HCT116 (cell line): Measurements from ENCODE around the gene SNED1. TPM values are rescaled to one million over a fixed set of nuclear protein-coding genes. Genes with fewer than 3 reads are reported as not detected.

Source experiments
- ATAC-seq: fragments of 200-7000 bp; cut with Tn5 transposase; 2 replicates; pipeline ENCODE4 v1.9.1; 2020; ENCODE audit warnings: mild to moderate bottlenecking, moderate library complexity
- BruUV-seq: library from RNA; stranded (reverse); fragments of 400-500 nt; replicated peaks from 2 replicates; lab custom pipeline; 2021; lab: Mats Ljungman, UMichigan
- CTCF ChIA-PET: fragments of 300-600 bp; sonication (Branson Sonifier 250); formaldehyde crosslinking; loops from one replicate; lab custom pipeline; 2021; ENCODE audit warnings: antibody characterized with exemption; lab: Charles Lee
- POLR2A ChIA-PET: fragments of 300-600, 350-600 bp; sonication (Branson Sonifier 250); formaldehyde crosslinking; loops from one replicate; lab custom pipeline; 2021; ENCODE audit warnings: antibody characterized with exemption; lab: Charles Lee
- RAD21 ChIA-PET, 2 experiments: fragments of 300-600 bp; sonication (Branson Sonifier 250); formaldehyde crosslinking; loops; one replicate each; lab custom pipeline; 2023; ENCODE audit warnings: low total read pairs in 2 of 2; ENCODE audit not compliant: uncharacterized antibody in 2 of 2, unreplicated experiment in 2 of 2, low non-redundant PET in 1 of 2; lab: Charles Lee
- DNase-seq: peaks from one replicate; pipeline ENCODE4 v3.0.0-alpha.2; 2010; ENCODE audit warnings: low read depth, low spot score
- H2AFZ ChIP-seq: fragments of 200-600 bp; shearing (Covaris generic), sonication (generic); 2 replicates; pipeline ENCODE4 v1.6.1; 2017; ENCODE audit warnings: low read depth, mixed run types, mixed read lengths, antibody characterized with exemption, low read length; ENCODE audit not compliant: poor library complexity, severe bottlenecking
- H3K27ac ChIP-seq: 2 replicates; pipeline ENCODE4 v1.5.1; 2012; ENCODE audit warnings: low read depth, low read length
- H3K27me3 ChIP-seq: fragments of 200-600 bp; sonication (generic); 2 replicates; pipeline ENCODE4 v1.6.1; 2016; ENCODE audit warnings: mixed run types, low read length, mixed read lengths; ENCODE audit not compliant: insufficient read depth
- H3K36me3 ChIP-seq, 2 experiments: fragments of 200-500 bp in 1 of 2; fragments of 200-600 bp in 1 of 2; sonication (Bioruptor generic) in 1 of 2; sonication (generic) in 1 of 2; 2 replicates each; pipeline versions ENCODE4 v1.5.1 to v1.6.1; 2014 to 2016; ENCODE audit warnings: low read length in 2 of 2, inconsistent platforms in 1 of 2, mixed read lengths in 1 of 2, mixed run types in 1 of 2; ENCODE audit not compliant: insufficient read depth in 2 of 2, control insufficient read depth in 1 of 2
- H3K4me1 ChIP-seq, 2 experiments: fragments of 200-600 bp in 1 of 2; sonication (generic) in 1 of 2; 2 replicates each; pipeline versions ENCODE4 v1.5.1 to v1.6.1; 2012 to 2017; ENCODE audit warnings: low read length in 2 of 2, inconsistent platforms in 1 of 2, mild to moderate bottlenecking in 1 of 2, mixed read lengths in 1 of 2, mixed run types in 1 of 2, moderate library complexity in 1 of 2; ENCODE audit not compliant: insufficient read depth in 2 of 2, control insufficient read depth in 1 of 2
- H3K4me2 ChIP-seq: fragments of 200-600 bp; sonication (generic); 2 replicates; pipeline ENCODE4 v1.6.1; 2017; ENCODE audit warnings: mixed run types, low read length, mixed read lengths
- H3K4me3 ChIP-seq, 2 experiments: fragments of 200-600 bp in 1 of 2; sonication (generic) in 1 of 2; replicated peaks in 1 of 2; 2 replicates each; pipeline ENCODE4 v1.5.1; 2011 to 2016; ENCODE audit warnings: low read length in 2 of 2, control low read depth in 1 of 2, low read depth in 1 of 2, mild to moderate bottlenecking in 1 of 2, mixed read lengths in 1 of 2, mixed run types in 1 of 2
- H3K79me2 ChIP-seq: fragments of 200-600 bp; sonication (generic); 2 replicates; pipeline ENCODE4 v1.6.1; 2017; ENCODE audit warnings: mild to moderate bottlenecking, mixed run types, low read length, moderate library complexity, mixed read lengths; ENCODE audit not compliant: insufficient read depth
- H3K9ac ChIP-seq: fragments of 200-600 bp; sonication (generic); 2 replicates; pipeline ENCODE4 v1.6.1; 2016; ENCODE audit warnings: low read length, mixed read lengths
- H3K9me2 ChIP-seq: fragments of 200-600 bp; sonication (generic), shearing (Covaris generic); 2 replicates; pipeline ENCODE4 v1.6.1; 2017; ENCODE audit warnings: mixed run types, mild to moderate bottlenecking, moderate library complexity; ENCODE audit not compliant: insufficient read depth
- H3K9me3 ChIP-seq, 2 experiments: fragments of 200-500 bp in 1 of 2; fragments of 200-600 bp in 1 of 2; sonication (Bioruptor generic) in 1 of 2; sonication (generic) in 1 of 2; 2 replicates each; pipeline ENCODE4 v1.6.1; 2014 to 2017; ENCODE audit warnings: low read length in 2 of 2, mixed read lengths in 2 of 2, inconsistent platforms in 1 of 2, low read depth in 1 of 2, mild to moderate bottlenecking in 1 of 2, mixed run types in 1 of 2, moderate library complexity in 1 of 2; ENCODE audit not compliant: control insufficient read depth in 1 of 2, insufficient read depth in 1 of 2
- H4K20me1 ChIP-seq: fragments of 200-600 bp; sonication (generic), shearing (Covaris generic); 2 replicates; pipeline ENCODE4 v1.6.1; 2017; ENCODE audit warnings: mixed run types, mild to moderate bottlenecking, moderate library complexity; ENCODE audit not compliant: insufficient read depth
- CBX3 ChIP-seq: IDR thresholded peaks from 2 replicates; pipeline ENCODE4 v1.6.1; 2012; ENCODE audit warnings: low read depth
- EGR1 ChIP-seq: IDR thresholded peaks from 2 replicates; pipeline ENCODE4 v1.6.1; 2012; ENCODE audit warnings: low read depth
- ELF1 ChIP-seq: IDR thresholded peaks from 2 replicates; pipeline ENCODE4 v1.6.1; 2012; ENCODE audit warnings: low read depth, borderline replicate concordance
- EZH2phosphoT487 ChIP-seq: fragments of 200-600 bp; IDR thresholded peaks from 2 replicates; pipeline ENCODE4 v1.6.1; 2018; ENCODE audit warnings: antibody characterized with exemption, borderline replicate concordance
- FOSL1 ChIP-seq: IDR thresholded peaks from 2 replicates; pipeline ENCODE4 v1.6.1; 2012; ENCODE audit warnings: low read depth
- JUND ChIP-seq: IDR thresholded peaks from 2 replicates; pipeline ENCODE4 v1.6.1; 2012
- POLR2A ChIP-seq: IDR thresholded peaks from 2 replicates; pipeline ENCODE4 v1.7.0; 2011; ENCODE audit warnings: borderline replicate concordance; ENCODE audit not compliant: insufficient read depth, insufficient read length; ENCODE audit errors: extremely low read depth
- POLR2AphosphoS5 ChIP-seq: IDR thresholded peaks from 2 replicates; pipeline ENCODE4 v1.6.1; 2011; ENCODE audit warnings: mild to moderate bottlenecking, low read depth, low read length, moderate library complexity
- RAD21 ChIP-seq: IDR thresholded peaks from 2 replicates; pipeline ENCODE4 v1.6.1; 2012; ENCODE audit warnings: low read depth, mild to moderate bottlenecking
- SP1 ChIP-seq: IDR thresholded peaks from 2 replicates; pipeline ENCODE4 v1.6.1; 2012; ENCODE audit warnings: low read depth
- SRF ChIP-seq: IDR thresholded peaks from 2 replicates; pipeline ENCODE4 v1.6.1; 2012; ENCODE audit warnings: low read depth
- TCF7L2 ChIP-seq: IDR thresholded peaks from 2 replicates; pipeline ENCODE4 v1.7.0; 2011; ENCODE audit warnings: borderline replicate concordance, inconsistent platforms; ENCODE audit not compliant: insufficient read depth, insufficient read length; ENCODE audit errors: extremely low read depth
- YY1 ChIP-seq: IDR thresholded peaks from 2 replicates; pipeline ENCODE4 v1.6.1; 2011; ENCODE audit warnings: low read length, low read depth, moderate library complexity, mild to moderate bottlenecking; ENCODE audit not compliant: insufficient replicate concordance; ENCODE audit errors: extremely low read depth
- ZNF274 ChIP-seq: fragments of 200-500 bp; sonication (Bioruptor generic); IDR thresholded peaks from 2 replicates; pipeline ENCODE4 v1.6.1; 2014; ENCODE audit warnings: mild to moderate bottlenecking, low read depth, low read length, inconsistent platforms
- intact Hi-C: fragments of 100-400 bp; cut with micrococcal nuclease; formaldehyde crosslinking; loops from 2 replicates; pipeline ENCODE4 v1.10.0; 2022
- total RNA-seq: library from RNA; stranded (reverse); gene quantifications from one replicate; pipeline ENCODE4 v1.2.1, GENCODE V29; 2021; ENCODE audit not compliant: unreplicated experiment
- TF ChIP-seq, protein P1 (sequence below): IDR thresholded peaks from 2 replicates; pipeline ENCODE4 v1.6.1; 2012
- TF ChIP-seq, protein P2 (sequence below): IDR thresholded peaks from 2 replicates; pipeline ENCODE4 v1.6.1; 2012
- TF ChIP-seq, protein P3 (sequence below): IDR thresholded peaks from 2 replicates; pipeline ENCODE4 v1.6.1; 2011; ENCODE audit warnings: mild to moderate bottlenecking, low read length, moderate library complexity; ENCODE audit not compliant: insufficient replicate concordance; ENCODE audit errors: extremely low read depth
- TF ChIP-seq, protein P4 (sequence below), 3 experiments: fragments of 200-600 bp in 1 of 3; sonication (generic) in 1 of 3; IDR thresholded peaks in 2 of 3; conservative IDR thresholded peaks in 1 of 3; 2 replicates each; pipeline ENCODE4 v1.5.1; 2012 to 2017; ENCODE audit warnings: low read depth in 2 of 3, low read length in 2 of 3, antibody characterized with exemption in 1 of 3, borderline replicate concordance in 1 of 3, control low read depth in 1 of 3, mild to moderate bottlenecking in 1 of 3, mixed read lengths in 1 of 3, mixed run types in 1 of 3, moderate library complexity in 1 of 3; ENCODE audit not compliant: insufficient read depth in 1 of 3
- TF ChIP-seq, protein P5 (sequence below): IDR thresholded peaks from 2 replicates; pipeline ENCODE4 v1.6.1; 2012; ENCODE audit warnings: low read depth

Gene SNED1
- total RNA-seq, 1 experiment from 2014 or later: 9.6 TPM

DNA sequence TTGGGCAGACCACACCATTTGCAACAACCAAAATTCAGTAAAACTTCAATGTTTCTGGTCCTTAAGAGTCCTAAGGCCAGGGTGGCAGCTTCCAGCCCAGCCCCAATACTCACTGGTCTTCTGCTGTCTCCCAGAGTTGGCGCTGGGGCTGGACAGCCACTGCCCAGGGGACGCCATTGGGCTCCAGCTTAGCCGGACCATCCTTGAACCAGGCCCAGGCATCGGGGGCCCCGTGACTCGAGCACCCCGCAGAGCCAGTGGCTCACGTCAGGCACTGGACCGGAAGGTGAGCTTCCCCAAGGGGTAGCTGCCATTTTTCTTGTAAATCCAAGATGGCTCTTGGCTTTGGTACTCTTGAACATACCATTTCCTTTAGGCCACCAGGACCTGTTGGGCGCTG is 21.8 kb downstream of the SNED1 start:
- intact Hi-C loops: no loop called here
- H3K27me3 ChIP-seq: no peaks in the 10 kb centered on the region
- no peaks in the 10 kb centered on the region for H3K36me3 ChIP-seq
- CTCF ChIA-PET: no interaction called here
- DNase-seq (no peak), ATAC-seq (no peak)
- no TSS peak for BruUV-seq
- no peaks in the 10 kb centered on the region for H4K20me1 ChIP-seq
- peaks cover 3 to 5% of the 10 kb centered on the region in 2 experiments; a peak in 2 of 4 replicates for H3K9me3 ChIP-seq
- no peak overlapping the region for H3K4me2 ChIP-seq
- no peak overlapping the region for H3K4me3 ChIP-seq
- H3K79me2 ChIP-seq: no peaks in the 10 kb centered on the region
- POLR2A ChIA-PET: no interaction called here
- H2AFZ ChIP-seq: no peak overlapping the region
- H3K4me1 ChIP-seq: peaks cover 0 to 7% of the 10 kb centered on the region in 2 experiments; a peak in 1 of 4 replicates
- TF ChIP-seq POLR2A (no peak), ELF1 (no peak), YY1 (no peak), FOSL1 (no peak), RAD21 (no peak), EGR1 (no peak), CBX3 (no peak), POLR2AphosphoS5 (no peak), SP1 (no peak), EZH2phosphoT487 (no peak), TCF7L2 (no peak), ZNF274 (no peak), SRF (no peak), JUND (no peak)
- TF ChIP-seq, protein P1, sequence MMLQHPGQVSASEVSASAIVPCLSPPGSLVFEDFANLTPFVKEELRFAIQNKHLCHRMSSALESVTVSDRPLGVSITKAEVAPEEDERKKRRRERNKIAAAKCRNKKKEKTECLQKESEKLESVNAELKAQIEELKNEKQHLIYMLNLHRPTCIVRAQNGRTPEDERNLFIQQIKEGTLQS: no peak
- TF ChIP-seq, protein P2, sequence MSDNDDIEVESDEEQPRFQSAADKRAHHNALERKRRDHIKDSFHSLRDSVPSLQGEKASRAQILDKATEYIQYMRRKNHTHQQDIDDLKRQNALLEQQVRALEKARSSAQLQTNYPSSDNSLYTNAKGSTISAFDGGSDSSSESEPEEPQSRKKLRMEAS: no peak
- TF ChIP-seq, protein P3, sequence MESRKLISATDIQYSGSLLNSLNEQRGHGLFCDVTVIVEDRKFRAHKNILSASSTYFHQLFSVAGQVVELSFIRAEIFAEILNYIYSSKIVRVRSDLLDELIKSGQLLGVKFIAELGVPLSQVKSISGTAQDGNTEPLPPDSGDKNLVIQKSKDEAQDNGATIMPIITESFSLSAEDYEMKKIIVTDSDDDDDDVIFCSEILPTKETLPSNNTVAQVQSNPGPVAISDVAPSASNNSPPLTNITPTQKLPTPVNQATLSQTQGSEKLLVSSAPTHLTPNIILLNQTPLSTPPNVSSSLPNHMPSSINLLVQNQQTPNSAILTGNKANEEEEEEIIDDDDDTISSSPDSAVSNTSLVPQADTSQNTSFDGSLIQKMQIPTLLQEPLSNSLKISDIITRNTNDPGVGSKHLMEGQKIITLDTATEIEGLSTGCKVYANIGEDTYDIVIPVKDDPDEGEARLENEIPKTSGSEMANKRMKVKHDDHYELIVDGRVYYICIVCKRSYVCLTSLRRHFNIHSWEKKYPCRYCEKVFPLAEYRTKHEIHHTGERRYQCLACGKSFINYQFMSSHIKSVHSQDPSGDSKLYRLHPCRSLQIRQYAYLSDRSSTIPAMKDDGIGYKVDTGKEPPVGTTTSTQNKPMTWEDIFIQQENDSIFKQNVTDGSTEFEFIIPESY: no peak
- TF ChIP-seq, protein P4, sequence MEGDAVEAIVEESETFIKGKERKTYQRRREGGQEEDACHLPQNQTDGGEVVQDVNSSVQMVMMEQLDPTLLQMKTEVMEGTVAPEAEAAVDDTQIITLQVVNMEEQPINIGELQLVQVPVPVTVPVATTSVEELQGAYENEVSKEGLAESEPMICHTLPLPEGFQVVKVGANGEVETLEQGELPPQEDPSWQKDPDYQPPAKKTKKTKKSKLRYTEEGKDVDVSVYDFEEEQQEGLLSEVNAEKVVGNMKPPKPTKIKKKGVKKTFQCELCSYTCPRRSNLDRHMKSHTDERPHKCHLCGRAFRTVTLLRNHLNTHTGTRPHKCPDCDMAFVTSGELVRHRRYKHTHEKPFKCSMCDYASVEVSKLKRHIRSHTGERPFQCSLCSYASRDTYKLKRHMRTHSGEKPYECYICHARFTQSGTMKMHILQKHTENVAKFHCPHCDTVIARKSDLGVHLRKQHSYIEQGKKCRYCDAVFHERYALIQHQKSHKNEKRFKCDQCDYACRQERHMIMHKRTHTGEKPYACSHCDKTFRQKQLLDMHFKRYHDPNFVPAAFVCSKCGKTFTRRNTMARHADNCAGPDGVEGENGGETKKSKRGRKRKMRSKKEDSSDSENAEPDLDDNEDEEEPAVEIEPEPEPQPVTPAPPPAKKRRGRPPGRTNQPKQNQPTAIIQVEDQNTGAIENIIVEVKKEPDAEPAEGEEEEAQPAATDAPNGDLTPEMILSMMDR (IDR thresholded peaks at IDR 0.05 in 2 of 3, conservative IDR thresholded peaks at IDR 0.05 in 1 of 3; ENCODE audit: borderline replicate concordance in 1 of 3, insufficient read depth in 1 of 3, low read depth in 2 of 3, low read length in 2 of 3): no peak
- TF ChIP-seq, protein P5, sequence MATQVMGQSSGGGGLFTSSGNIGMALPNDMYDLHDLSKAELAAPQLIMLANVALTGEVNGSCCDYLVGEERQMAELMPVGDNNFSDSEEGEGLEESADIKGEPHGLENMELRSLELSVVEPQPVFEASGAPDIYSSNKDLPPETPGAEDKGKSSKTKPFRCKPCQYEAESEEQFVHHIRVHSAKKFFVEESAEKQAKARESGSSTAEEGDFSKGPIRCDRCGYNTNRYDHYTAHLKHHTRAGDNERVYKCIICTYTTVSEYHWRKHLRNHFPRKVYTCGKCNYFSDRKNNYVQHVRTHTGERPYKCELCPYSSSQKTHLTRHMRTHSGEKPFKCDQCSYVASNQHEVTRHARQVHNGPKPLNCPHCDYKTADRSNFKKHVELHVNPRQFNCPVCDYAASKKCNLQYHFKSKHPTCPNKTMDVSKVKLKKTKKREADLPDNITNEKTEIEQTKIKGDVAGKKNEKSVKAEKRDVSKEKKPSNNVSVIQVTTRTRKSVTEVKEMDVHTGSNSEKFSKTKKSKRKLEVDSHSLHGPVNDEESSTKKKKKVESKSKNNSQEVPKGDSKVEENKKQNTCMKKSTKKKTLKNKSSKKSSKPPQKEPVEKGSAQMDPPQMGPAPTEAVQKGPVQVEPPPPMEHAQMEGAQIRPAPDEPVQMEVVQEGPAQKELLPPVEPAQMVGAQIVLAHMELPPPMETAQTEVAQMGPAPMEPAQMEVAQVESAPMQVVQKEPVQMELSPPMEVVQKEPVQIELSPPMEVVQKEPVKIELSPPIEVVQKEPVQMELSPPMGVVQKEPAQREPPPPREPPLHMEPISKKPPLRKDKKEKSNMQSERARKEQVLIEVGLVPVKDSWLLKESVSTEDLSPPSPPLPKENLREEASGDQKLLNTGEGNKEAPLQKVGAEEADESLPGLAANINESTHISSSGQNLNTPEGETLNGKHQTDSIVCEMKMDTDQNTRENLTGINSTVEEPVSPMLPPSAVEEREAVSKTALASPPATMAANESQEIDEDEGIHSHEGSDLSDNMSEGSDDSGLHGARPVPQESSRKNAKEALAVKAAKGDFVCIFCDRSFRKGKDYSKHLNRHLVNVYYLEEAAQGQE: no peak
- no peak overlapping the region for H3K27ac ChIP-seq
- no peaks in the 10 kb centered on the region for H3K9me2 ChIP-seq
- RAD21 ChIA-PET: no interaction called here
- no peak overlapping the region for H3K9ac ChIP-seq
